ENCODE measurements around the gene ASB18.

The ASB18 gene

GRCh38 chr2:236264256-236264655 lies at the start of gene ASB18:
TSS of gene ASB18 (minus strand) at chr2:236264406. CDS start at chr2:236264345, 61 bp downstream.
- Histone ChIP-seq H3K9ac (ENCODE audit: low read depth in 1 of 2, low read length in 2 of 2) (no peak within 1 kb of the TSS), H3K27ac (ENCODE audit: low read depth, low read length) (no peak within 1 kb of the TSS)

DNA sequence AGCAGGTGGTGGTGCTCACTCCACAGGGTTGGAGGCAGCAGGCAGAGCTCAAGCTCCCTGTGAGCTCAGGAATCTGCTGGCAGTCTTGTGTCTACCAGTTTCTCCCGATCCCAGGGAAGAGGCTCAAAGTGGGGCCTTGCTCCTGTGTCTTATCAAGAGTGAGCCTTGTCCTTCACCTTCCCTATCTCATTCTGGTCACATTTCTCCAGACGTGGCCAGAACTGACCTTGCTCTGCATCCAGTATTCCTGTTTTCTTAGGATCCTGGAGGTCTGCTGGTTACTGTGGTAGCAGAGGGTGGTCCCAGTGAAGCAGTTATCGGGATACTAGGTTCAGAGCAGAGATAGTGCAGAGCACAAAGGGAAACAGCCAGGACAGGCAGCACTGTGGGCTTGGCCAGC lies 47.1 kb upstream of the ASB18 start:
- H3K9ac ChIP-seq (ENCODE audit: low read depth in 1 of 2, low read length in 2 of 2), result no peak overlapping the region
- H3K27me3 ChIP-seq (ENCODE audit: control insufficient read depth in 1 of 2, insufficient read depth in 2 of 2, low read length in 2 of 2), result no peaks in the 10 kb centered on the region
- no peaks in the 10 kb centered on the region for H3K4me1 ChIP-seq (ENCODE audit: control insufficient read depth in 1 of 2, insufficient read depth in 2 of 2, low read length in 2 of 2)
- no peaks in the 10 kb centered on the region for H3K9me3 ChIP-seq (ENCODE audit: control insufficient read depth in 1 of 2, low read length in 2 of 2)
- no peaks in the 10 kb centered on the region for H3K36me3 ChIP-seq (ENCODE audit: control insufficient read depth in 1 of 2, insufficient read depth in 2 of 2, low read length in 2 of 2)
- no peak overlapping the region for H3K27ac ChIP-seq (ENCODE audit: low read depth, low read length)
- H3K4me3 ChIP-seq (ENCODE audit: low read depth in 1 of 2, low read length in 2 of 2), result no peak overlapping the region

More at GRCh38 chr2:236264256-236264655, at the start of gene ASB18:
- Histone ChIP-seq H3K4me1 (ENCODE audit: control insufficient read depth in 1 of 2, insufficient read depth in 2 of 2, low read length in 2 of 2) (no peaks in the 10 kb centered on the region), H3K9me3 (ENCODE audit: control insufficient read depth in 1 of 2, low read length in 2 of 2) (peaks cover 0 to 3% of the 10 kb centered on the region in 2 donors), H3K36me3 (ENCODE audit: control insufficient read depth in 1 of 2, insufficient read depth in 2 of 2, low read length in 2 of 2) (no peaks in the 10 kb centered on the region), H3K27me3 (ENCODE audit: control insufficient read depth in 1 of 2, insufficient read depth in 2 of 2, low read length in 2 of 2) (peaks cover 11 to 13% of the 10 kb centered on the region in 2 donors), H3K4me3 (ENCODE audit: low read depth in 1 of 2, low read length in 2 of 2) (no peak within 1 kb of the TSS)

DNA sequence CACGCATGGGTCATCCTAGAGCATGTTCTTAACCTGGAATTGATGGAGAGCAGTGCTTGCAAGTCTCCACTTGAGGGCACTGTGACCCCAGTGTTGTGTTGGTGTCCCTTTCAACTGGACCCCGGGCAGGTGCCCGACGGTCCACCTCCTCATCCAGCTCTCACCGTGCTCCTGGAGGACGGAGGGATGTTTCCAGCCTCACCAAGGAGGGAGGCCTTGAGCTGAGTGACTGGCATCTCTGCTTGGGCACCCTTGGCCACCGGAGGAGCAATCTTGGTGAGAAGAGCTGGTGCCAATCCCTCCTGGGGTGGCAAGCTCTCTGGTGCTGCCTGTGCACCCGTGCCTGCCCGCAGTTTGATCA lies 45.4 kb upstream of the ASB18 start:
- Histone ChIP-seq H3K9ac (ENCODE audit: low read depth in 1 of 2, low read length in 2 of 2) (no peak overlapping the region), H3K36me3 (ENCODE audit: control insufficient read depth in 1 of 2, insufficient read depth in 2 of 2, low read length in 2 of 2) (no peaks in the 10 kb centered on the region), H3K27ac (ENCODE audit: low read depth, low read length) (no peak overlapping the region), H3K27me3 (ENCODE audit: control insufficient read depth in 1 of 2, insufficient read depth in 2 of 2, low read length in 2 of 2) (no peaks in the 10 kb centered on the region), H3K9me3 (ENCODE audit: control insufficient read depth in 1 of 2, low read length in 2 of 2) (no peaks in the 10 kb centered on the region), H3K4me3 (ENCODE audit: low read depth in 1 of 2, low read length in 2 of 2) (no peak overlapping the region), H3K4me1 (ENCODE audit: control insufficient read depth in 1 of 2, insufficient read depth in 2 of 2, low read length in 2 of 2) (no peaks in the 10 kb centered on the region)

GRCh38 chr2:236308855-236309668 lies 44.9 kb upstream of the ASB18 start:
- H3K36me3 ChIP-seq (ENCODE audit: control insufficient read depth in 1 of 2, insufficient read depth in 2 of 2, low read length in 2 of 2), result no peaks in the 10 kb centered on the region
- no peaks in the 10 kb centered on the region for H3K4me1 ChIP-seq (ENCODE audit: control insufficient read depth in 1 of 2, insufficient read depth in 2 of 2, low read length in 2 of 2)
- H3K27me3 ChIP-seq (ENCODE audit: control insufficient read depth in 1 of 2, insufficient read depth in 2 of 2, low read length in 2 of 2), result no peaks in the 10 kb centered on the region
- H3K9ac ChIP-seq (ENCODE audit: low read depth in 1 of 2, low read length in 2 of 2), result no peak overlapping the region
- H3K9me3 ChIP-seq (ENCODE audit: control insufficient read depth in 1 of 2, low read length in 2 of 2), result no peaks in the 10 kb centered on the region
- H3K27ac ChIP-seq (ENCODE audit: low read depth, low read length), result no peak overlapping the region
- no peak overlapping the region for H3K4me3 ChIP-seq (ENCODE audit: low read depth in 1 of 2, low read length in 2 of 2)

GRCh38 chr2:236307641-236308040 lies 43.4 kb upstream of the ASB18 start:
- no peak overlapping the region for H3K9ac ChIP-seq (ENCODE audit: low read depth in 1 of 2, low read length in 2 of 2)
- no peak overlapping the region for H3K4me3 ChIP-seq (ENCODE audit: low read depth in 1 of 2, low read length in 2 of 2)
- H3K27me3 ChIP-seq (ENCODE audit: control insufficient read depth in 1 of 2, insufficient read depth in 2 of 2, low read length in 2 of 2), result peaks cover 0 to 4% of the 10 kb centered on the region in 2 donors
- no peak overlapping the region for H3K27ac ChIP-seq (ENCODE audit: low read depth, low read length)
- H3K9me3 ChIP-seq (ENCODE audit: control insufficient read depth in 1 of 2, low read length in 2 of 2), result no peaks in the 10 kb centered on the region
- no peaks in the 10 kb centered on the region for H3K4me1 ChIP-seq (ENCODE audit: control insufficient read depth in 1 of 2, insufficient read depth in 2 of 2, low read length in 2 of 2)
- no peaks in the 10 kb centered on the region for H3K36me3 ChIP-seq (ENCODE audit: control insufficient read depth in 1 of 2, insufficient read depth in 2 of 2, low read length in 2 of 2)

GRCh38 chr2:236306825-236307540 lies 42.8 kb upstream of the ASB18 start:
- Histone ChIP-seq H3K27me3 (ENCODE audit: control insufficient read depth in 1 of 2, insufficient read depth in 2 of 2, low read length in 2 of 2) (peaks cover 0 to 7% of the 10 kb centered on the region in 2 donors), H3K36me3 (ENCODE audit: control insufficient read depth in 1 of 2, insufficient read depth in 2 of 2, low read length in 2 of 2) (no peaks in the 10 kb centered on the region), H3K27ac (ENCODE audit: low read depth, low read length) (no peak overlapping the region), H3K9me3 (ENCODE audit: control insufficient read depth in 1 of 2, low read length in 2 of 2) (no peaks in the 10 kb centered on the region), H3K4me1 (ENCODE audit: control insufficient read depth in 1 of 2, insufficient read depth in 2 of 2, low read length in 2 of 2) (no peaks in the 10 kb centered on the region), H3K9ac (ENCODE audit: low read depth in 1 of 2, low read length in 2 of 2) (no peak overlapping the region), H3K4me3 (ENCODE audit: low read depth in 1 of 2, low read length in 2 of 2) (no peak overlapping the region)

GRCh38 chr2:236305964-236306605 lies 41.9 kb upstream of the ASB18 start:
- peaks cover 0 to 7% of the 10 kb centered on the region in 2 donors for H3K27me3 ChIP-seq (ENCODE audit: control insufficient read depth in 1 of 2, insufficient read depth in 2 of 2, low read length in 2 of 2)
- no peaks in the 10 kb centered on the region for H3K36me3 ChIP-seq (ENCODE audit: control insufficient read depth in 1 of 2, insufficient read depth in 2 of 2, low read length in 2 of 2)
- H3K4me3 ChIP-seq (ENCODE audit: low read depth in 1 of 2, low read length in 2 of 2), result no peak overlapping the region
- H3K4me1 ChIP-seq (ENCODE audit: control insufficient read depth in 1 of 2, insufficient read depth in 2 of 2, low read length in 2 of 2), result no peaks in the 10 kb centered on the region
- H3K27ac ChIP-seq (ENCODE audit: low read depth, low read length), result no peak overlapping the region
- no peak overlapping the region for H3K9ac ChIP-seq (ENCODE audit: low read depth in 1 of 2, low read length in 2 of 2)
- no peaks in the 10 kb centered on the region for H3K9me3 ChIP-seq (ENCODE audit: control insufficient read depth in 1 of 2, low read length in 2 of 2)

- H3K4me1 ChIP-seq (ENCODE audit: control insufficient read depth in 1 of 2, insufficient read depth in 2 of 2, low read length in 2 of 2), result no peaks in the 10 kb centered on the region
- H3K36me3 ChIP-seq (ENCODE audit: control insufficient read depth in 1 of 2, insufficient read depth in 2 of 2, low read length in 2 of 2), result no peaks in the 10 kb centered on the region
- H3K27me3 ChIP-seq (ENCODE audit: control insufficient read depth in 1 of 2, insufficient read depth in 2 of 2, low read length in 2 of 2), result peaks cover 0 to 7% of the 10 kb centered on the region in 2 donors
- H3K27ac ChIP-seq (ENCODE audit: low read depth, low read length), result no peak overlapping the region
- H3K9me3 ChIP-seq (ENCODE audit: control insufficient read depth in 1 of 2, low read length in 2 of 2), result no peaks in the 10 kb centered on the region
- H3K9ac ChIP-seq (ENCODE audit: low read depth in 1 of 2, low read length in 2 of 2), result no peak overlapping the region
- H3K4me3 ChIP-seq (ENCODE audit: low read depth in 1 of 2, low read length in 2 of 2), result no peak overlapping the region
These were observed 41.3 kb upstream of the ASB18 start for GRCh38 chr2:236305531-236305930.

DNA sequence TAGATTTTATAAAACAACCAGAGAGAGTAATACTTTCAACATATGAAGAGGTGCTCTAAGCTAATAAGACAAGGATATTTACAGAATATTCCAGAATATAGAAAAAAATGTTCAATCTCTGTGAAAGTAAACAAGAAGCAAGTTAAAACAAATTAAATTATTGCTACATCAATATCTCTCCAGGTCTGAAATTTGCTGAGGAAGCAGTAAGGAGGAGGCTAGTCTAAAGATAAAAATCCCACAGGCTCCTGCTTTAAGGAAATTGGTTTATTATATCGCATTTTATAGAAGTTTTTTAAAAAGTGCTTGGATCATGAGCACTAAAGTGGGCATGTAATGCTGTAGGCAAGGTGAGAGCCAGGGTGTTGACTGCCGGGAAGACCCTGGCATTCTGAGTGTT lies 39.7 kb upstream of the ASB18 start:
- no peaks in the 10 kb centered on the region for H3K36me3 ChIP-seq (ENCODE audit: control insufficient read depth in 1 of 2, insufficient read depth in 2 of 2, low read length in 2 of 2)
- no peak overlapping the region for H3K27ac ChIP-seq (ENCODE audit: low read depth, low read length)
- H3K4me1 ChIP-seq (ENCODE audit: control insufficient read depth in 1 of 2, insufficient read depth in 2 of 2, low read length in 2 of 2), result no peaks in the 10 kb centered on the region
- H3K4me3 ChIP-seq (ENCODE audit: low read depth in 1 of 2, low read length in 2 of 2), result no peak overlapping the region
- peaks cover 0 to 7% of the 10 kb centered on the region in 2 donors for H3K27me3 ChIP-seq (ENCODE audit: control insufficient read depth in 1 of 2, insufficient read depth in 2 of 2, low read length in 2 of 2)
- no peak overlapping the region for H3K9ac ChIP-seq (ENCODE audit: low read depth in 1 of 2, low read length in 2 of 2)
- H3K9me3 ChIP-seq (ENCODE audit: control insufficient read depth in 1 of 2, low read length in 2 of 2), result no peaks in the 10 kb centered on the region

DNA sequence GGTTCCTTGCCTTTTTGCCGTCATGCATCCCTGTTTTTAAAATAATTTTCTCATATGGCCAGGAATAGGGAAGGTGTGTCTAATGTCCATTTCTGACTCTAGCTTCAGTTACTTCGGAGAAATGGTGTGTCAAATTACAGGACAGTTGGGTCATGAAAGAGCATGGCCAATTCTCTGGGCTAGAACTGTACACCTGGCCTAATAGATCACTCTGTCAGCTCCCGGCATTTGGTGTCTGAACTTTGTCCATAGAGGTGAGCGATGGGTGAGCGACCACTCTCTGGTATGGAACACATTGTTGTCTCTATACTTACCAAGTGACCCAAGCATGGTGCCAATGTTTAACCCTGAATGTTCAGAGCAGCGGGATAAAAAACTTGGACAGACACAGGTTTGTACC lies 38.3 kb upstream of the ASB18 start:
- Histone ChIP-seq H3K4me1 (ENCODE audit: control insufficient read depth in 1 of 2, insufficient read depth in 2 of 2, low read length in 2 of 2) (no peaks in the 10 kb centered on the region), H3K36me3 (ENCODE audit: control insufficient read depth in 1 of 2, insufficient read depth in 2 of 2, low read length in 2 of 2) (no peaks in the 10 kb centered on the region), H3K27ac (ENCODE audit: low read depth, low read length) (no peak overlapping the region), H3K9me3 (ENCODE audit: control insufficient read depth in 1 of 2, low read length in 2 of 2) (no peaks in the 10 kb centered on the region), H3K27me3 (ENCODE audit: control insufficient read depth in 1 of 2, insufficient read depth in 2 of 2, low read length in 2 of 2) (peaks cover 0 to 7% of the 10 kb centered on the region in 2 donors), H3K9ac (ENCODE audit: low read depth in 1 of 2, low read length in 2 of 2) (no peak overlapping the region), H3K4me3 (ENCODE audit: low read depth in 1 of 2, low read length in 2 of 2) (no peak overlapping the region)
